ENCODE results near the gene CLTB.
"Not testable (repeated sequence)": the region's sequence is repeated elsewhere in the genome, so short reads cannot be mapped to it uniquely, and the experiment has no call there.

Gene CLTB

GRCh38 chr5:176415240-176415951 lies 943 bp downstream of the CLTB start:
- Histone ChIP-seq H3K27ac (ENCODE audit: low read depth, low read length) (peak overlapping the region; percentile 82), H3K36me3 (ENCODE audit: control insufficient read depth in 1 of 2, insufficient read depth in 2 of 2, low read length in 2 of 2) (peaks cover 4 to 8% of the 10 kb centered on the region in 2 donors), H3K4me3 (ENCODE audit: low read depth in 1 of 2, low read length in 2 of 2) (peak overlapping the region; percentile 90 to 92), H3K9me3 (ENCODE audit: control insufficient read depth in 1 of 2, low read length in 2 of 2) (no peaks in the 10 kb centered on the region), H3K4me1 (ENCODE audit: control insufficient read depth in 1 of 2, insufficient read depth in 2 of 2, low read length in 2 of 2) (peaks cover 37% of the 10 kb centered on the region in 2 donors), H3K9ac (ENCODE audit: low read depth in 1 of 2, low read length in 2 of 2) (peak overlapping the region; percentile 83 to 91), H3K27me3 (ENCODE audit: control insufficient read depth in 1 of 2, insufficient read depth in 2 of 2, low read length in 2 of 2) (no peaks in the 10 kb centered on the region)

DNA sequence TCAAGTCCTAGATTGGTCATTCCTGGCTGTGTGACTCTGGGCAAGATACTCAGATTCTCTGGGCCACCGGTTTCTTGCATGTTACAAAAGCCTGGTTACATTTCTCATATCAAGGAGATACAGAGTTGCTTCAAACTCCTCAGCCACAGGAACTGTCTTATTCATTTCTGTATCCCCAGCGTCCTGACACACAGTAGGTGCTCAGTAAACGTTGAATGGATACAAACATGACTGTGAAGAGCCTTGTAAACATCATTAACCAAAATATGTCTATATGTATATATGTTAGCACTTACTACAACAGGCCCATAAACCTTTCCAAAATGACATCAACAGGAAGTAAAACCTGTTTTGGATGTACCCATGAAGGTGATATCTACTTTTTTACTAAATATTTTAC lies 1.6 kb downstream of the CLTB start:
- peaks cover 37% of the 10 kb centered on the region in 2 donors for H3K4me1 ChIP-seq (ENCODE audit: control insufficient read depth in 1 of 2, insufficient read depth in 2 of 2, low read length in 2 of 2)
- H3K36me3 ChIP-seq (ENCODE audit: control insufficient read depth in 1 of 2, insufficient read depth in 2 of 2, low read length in 2 of 2), result peaks cover 11 to 14% of the 10 kb centered on the region in 2 donors
- no peak overlapping the region for H3K27ac ChIP-seq (ENCODE audit: low read depth, low read length)
- no peaks in the 10 kb centered on the region for H3K27me3 ChIP-seq (ENCODE audit: control insufficient read depth in 1 of 2, insufficient read depth in 2 of 2, low read length in 2 of 2)
- H3K9ac ChIP-seq (ENCODE audit: low read depth in 1 of 2, low read length in 2 of 2), result peak overlapping the region; percentile 83 to 91
- peak overlapping the region; percentile 90 to 92 for H3K4me3 ChIP-seq (ENCODE audit: low read depth in 1 of 2, low read length in 2 of 2)
- no peaks in the 10 kb centered on the region for H3K9me3 ChIP-seq (ENCODE audit: control insufficient read depth in 1 of 2, low read length in 2 of 2)

- Histone ChIP-seq H3K9me3 (ENCODE audit: control insufficient read depth in 1 of 2, low read length in 2 of 2) (no peaks in the 10 kb centered on the region), H3K27ac (ENCODE audit: low read depth, low read length) (no peak overlapping the region), H3K36me3 (ENCODE audit: control insufficient read depth in 1 of 2, insufficient read depth in 2 of 2, low read length in 2 of 2) (peaks cover 11 to 19% of the 10 kb centered on the region in 2 donors), H3K4me1 (ENCODE audit: control insufficient read depth in 1 of 2, insufficient read depth in 2 of 2, low read length in 2 of 2) (peaks cover 37% of the 10 kb centered on the region in 2 donors), H3K27me3 (ENCODE audit: control insufficient read depth in 1 of 2, insufficient read depth in 2 of 2, low read length in 2 of 2) (no peaks in the 10 kb centered on the region), H3K4me3 (ENCODE audit: low read depth in 1 of 2, low read length in 2 of 2) (no peak overlapping the region), H3K9ac (ENCODE audit: low read depth in 1 of 2, low read length in 2 of 2) (peak overlapping the region; percentile 27 to 38)
These were observed 2.6 kb downstream of the CLTB start for GRCh38 chr5:176413709-176414191.

GRCh38 chr5:176413255-176413565 lies 3.1 kb downstream of the CLTB start:
- Histone ChIP-seq H3K27me3 (ENCODE audit: control insufficient read depth in 1 of 2, insufficient read depth in 2 of 2, low read length in 2 of 2) (no peaks in the 10 kb centered on the region), H3K4me3 (ENCODE audit: low read depth in 1 of 2, low read length in 2 of 2) (no peak overlapping the region), H3K27ac (ENCODE audit: low read depth, low read length) (no peak overlapping the region), H3K4me1 (ENCODE audit: control insufficient read depth in 1 of 2, insufficient read depth in 2 of 2, low read length in 2 of 2) (peaks cover 37% of the 10 kb centered on the region in 2 donors), H3K36me3 (ENCODE audit: control insufficient read depth in 1 of 2, insufficient read depth in 2 of 2, low read length in 2 of 2) (peaks cover 11 to 19% of the 10 kb centered on the region in 2 donors), H3K9me3 (ENCODE audit: control insufficient read depth in 1 of 2, low read length in 2 of 2) (no peaks in the 10 kb centered on the region), H3K9ac (ENCODE audit: low read depth in 1 of 2, low read length in 2 of 2) (peak overlapping the region in 1 of 2 donors; percentile 27)

DNA sequence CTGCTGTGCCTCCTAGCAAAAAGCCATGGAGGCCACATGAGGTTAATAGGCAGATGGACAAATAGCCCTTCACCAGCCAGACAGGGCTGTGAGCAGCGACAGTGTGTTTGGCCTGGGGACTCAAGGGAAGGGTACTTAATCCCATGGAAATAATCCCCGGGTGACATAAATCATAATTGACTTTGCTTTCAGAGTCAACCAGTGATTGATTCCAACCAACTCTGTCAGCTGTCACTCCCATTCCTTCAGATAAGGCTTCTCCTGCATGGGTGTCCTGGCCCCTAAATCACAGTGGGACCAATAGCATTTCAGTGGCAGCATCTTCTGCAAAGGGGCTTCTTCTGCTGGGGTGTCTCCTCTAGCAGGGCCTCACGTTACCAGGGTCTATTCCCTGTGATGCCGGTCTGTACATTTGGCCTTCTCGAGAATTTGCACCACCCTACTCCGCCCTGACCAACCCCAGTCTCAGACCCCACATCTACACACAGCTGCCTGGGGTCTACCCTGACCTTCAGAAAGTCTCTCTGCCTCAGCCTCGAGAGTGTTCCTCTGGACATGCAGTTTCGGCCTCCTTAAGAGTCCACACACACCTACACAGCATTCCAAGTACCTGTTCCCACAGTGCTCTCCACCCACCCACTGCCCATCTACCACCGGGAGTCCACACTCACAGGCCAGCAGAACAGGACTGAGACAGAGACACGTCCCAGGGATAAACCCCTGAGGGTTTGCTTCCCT lies 3.7 kb downstream of the CLTB start:
- H3K36me3 ChIP-seq (ENCODE audit: control insufficient read depth in 1 of 2, insufficient read depth in 2 of 2, low read length in 2 of 2), result peaks cover 14 to 24% of the 10 kb centered on the region in 2 donors

DNA sequence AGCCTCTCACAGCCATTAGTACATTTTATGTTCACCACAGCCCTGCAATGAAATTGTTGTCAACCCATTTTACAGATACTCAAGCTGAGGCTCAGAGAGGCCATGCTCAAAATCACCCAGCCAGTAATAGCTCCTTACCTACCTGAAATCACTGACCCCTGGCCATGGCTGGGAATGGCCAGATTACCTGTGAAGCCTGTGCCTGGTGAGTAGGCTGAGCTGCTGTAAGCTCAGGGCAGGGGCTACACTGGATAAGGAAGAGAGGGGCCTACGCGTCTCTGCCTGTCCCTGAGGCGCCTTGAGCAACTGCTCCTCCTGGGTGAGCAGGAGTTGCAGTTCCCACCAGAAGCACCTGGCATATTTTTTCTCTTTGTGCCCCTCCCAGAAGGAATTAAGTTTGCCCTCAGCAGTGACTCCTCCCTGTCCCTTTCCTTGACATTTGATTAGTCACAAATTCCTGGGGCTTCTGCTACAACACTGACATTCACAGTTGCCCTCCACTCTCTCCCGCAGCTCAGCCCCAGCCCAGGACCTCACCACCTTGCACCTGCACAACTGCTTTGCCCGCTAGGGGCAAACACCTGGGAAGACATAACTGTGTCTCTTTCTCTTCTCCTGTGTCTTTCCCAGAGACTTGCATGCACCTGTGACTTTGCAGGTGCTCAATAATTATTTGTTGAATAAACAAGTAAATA lies 5.7 kb downstream of the CLTB start:
- no peaks in the 10 kb centered on the region for H3K9me3 ChIP-seq (ENCODE audit: control insufficient read depth in 1 of 2, low read length in 2 of 2)
- no peak overlapping the region for H3K4me3 ChIP-seq (ENCODE audit: low read depth in 1 of 2, low read length in 2 of 2)
- H3K27ac ChIP-seq (ENCODE audit: low read depth, low read length), result no peak overlapping the region
- no peaks in the 10 kb centered on the region for H3K27me3 ChIP-seq (ENCODE audit: control insufficient read depth in 1 of 2, insufficient read depth in 2 of 2, low read length in 2 of 2)
- peaks cover 45 to 48% of the 10 kb centered on the region in 2 donors for H3K4me1 ChIP-seq (ENCODE audit: control insufficient read depth in 1 of 2, insufficient read depth in 2 of 2, low read length in 2 of 2)
- no peak overlapping the region for H3K9ac ChIP-seq (ENCODE audit: low read depth in 1 of 2, low read length in 2 of 2)
- H3K36me3 ChIP-seq (ENCODE audit: control insufficient read depth in 1 of 2, insufficient read depth in 2 of 2, low read length in 2 of 2), result peaks cover 27 to 43% of the 10 kb centered on the region in 2 donors

More for the DNA sequence above, 3.7 kb downstream of the CLTB start:
- H3K27ac ChIP-seq (ENCODE audit: low read depth, low read length), result no peak overlapping the region
- H3K4me1 ChIP-seq (ENCODE audit: control insufficient read depth in 1 of 2, insufficient read depth in 2 of 2, low read length in 2 of 2), result peaks cover 37 to 39% of the 10 kb centered on the region in 2 donors
- H3K4me3 ChIP-seq (ENCODE audit: low read depth in 1 of 2, low read length in 2 of 2), result no peak overlapping the region
- H3K9me3 ChIP-seq (ENCODE audit: control insufficient read depth in 1 of 2, low read length in 2 of 2), result no peaks in the 10 kb centered on the region
- H3K9ac ChIP-seq (ENCODE audit: low read depth in 1 of 2, low read length in 2 of 2), result peak overlapping the region in 1 of 2 donors; percentile 27
- no peaks in the 10 kb centered on the region for H3K27me3 ChIP-seq (ENCODE audit: control insufficient read depth in 1 of 2, insufficient read depth in 2 of 2, low read length in 2 of 2)

GRCh38 chr5:176409765-176410164 lies 6.6 kb downstream of the CLTB start:
- H3K27me3 ChIP-seq (ENCODE audit: control insufficient read depth in 1 of 2, insufficient read depth in 2 of 2, low read length in 2 of 2), result no peaks in the 10 kb centered on the region
- no peak overlapping the region for H3K9ac ChIP-seq (ENCODE audit: low read depth in 1 of 2, low read length in 2 of 2)
- no peak overlapping the region for H3K27ac ChIP-seq (ENCODE audit: low read depth, low read length)
- no peak overlapping the region for H3K4me3 ChIP-seq (ENCODE audit: low read depth in 1 of 2, low read length in 2 of 2)
- peaks cover 27 to 45% of the 10 kb centered on the region in 2 donors for H3K36me3 ChIP-seq (ENCODE audit: control insufficient read depth in 1 of 2, insufficient read depth in 2 of 2, low read length in 2 of 2)
- no peaks in the 10 kb centered on the region for H3K9me3 ChIP-seq (ENCODE audit: control insufficient read depth in 1 of 2, low read length in 2 of 2)
- H3K4me1 ChIP-seq (ENCODE audit: control insufficient read depth in 1 of 2, insufficient read depth in 2 of 2, low read length in 2 of 2), result peaks cover 44 to 47% of the 10 kb centered on the region in 2 donors

DNA sequence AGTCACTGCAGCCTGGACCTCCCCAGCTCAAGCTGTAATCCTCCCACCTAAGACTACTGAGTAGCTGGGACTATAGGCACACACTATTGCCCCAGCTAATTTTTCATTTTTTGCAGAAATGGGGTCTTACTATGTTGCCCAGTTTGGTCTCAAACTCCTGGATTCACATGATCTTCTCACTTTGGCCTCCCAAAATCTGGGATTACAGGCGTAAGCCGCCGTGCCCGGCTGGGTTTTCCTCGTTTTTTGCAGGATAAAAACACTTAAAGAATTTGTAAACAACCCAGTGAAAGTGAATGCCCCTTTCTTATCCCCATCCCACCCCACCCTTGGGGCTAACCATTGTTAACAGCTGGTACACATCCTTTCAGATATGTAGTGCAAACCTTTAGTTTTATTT lies 7.7 kb downstream of the CLTB start:
- H3K27me3 ChIP-seq (ENCODE audit: control insufficient read depth in 1 of 2, insufficient read depth in 2 of 2, low read length in 2 of 2), result no peaks in the 10 kb centered on the region
- H3K4me3 ChIP-seq (ENCODE audit: low read depth in 1 of 2, low read length in 2 of 2), result no peak overlapping the region
- H3K27ac ChIP-seq (ENCODE audit: low read depth, low read length), result no peak overlapping the region
- H3K4me1 ChIP-seq (ENCODE audit: control insufficient read depth in 1 of 2, insufficient read depth in 2 of 2, low read length in 2 of 2), result peaks cover 41 to 45% of the 10 kb centered on the region in 2 donors
- H3K9me3 ChIP-seq (ENCODE audit: control insufficient read depth in 1 of 2, low read length in 2 of 2), result no peaks in the 10 kb centered on the region
- H3K36me3 ChIP-seq (ENCODE audit: control insufficient read depth in 1 of 2, insufficient read depth in 2 of 2, low read length in 2 of 2), result peaks cover 27 to 45% of the 10 kb centered on the region in 2 donors
- no peak overlapping the region for H3K9ac ChIP-seq (ENCODE audit: low read depth in 1 of 2, low read length in 2 of 2)

GRCh38 chr5:176408252-176408573 lies 8.1 kb downstream of the CLTB start:
- H3K9me3 ChIP-seq (ENCODE audit: control insufficient read depth in 1 of 2, low read length in 2 of 2); H3K27me3 ChIP-seq (ENCODE audit: control insufficient read depth in 1 of 2, insufficient read depth in 2 of 2, low read length in 2 of 2); H3K4me3 ChIP-seq (ENCODE audit: low read depth in 1 of 2, low read length in 2 of 2); H3K27ac ChIP-seq (ENCODE audit: low read depth, low read length); H3K9ac ChIP-seq (ENCODE audit: low read depth in 1 of 2, low read length in 2 of 2): not testable (repeated sequence)
- H3K4me1 ChIP-seq (ENCODE audit: control insufficient read depth in 1 of 2, insufficient read depth in 2 of 2, low read length in 2 of 2), result peaks cover 38 to 47% of the 10 kb centered on the region in 2 donors
- H3K36me3 ChIP-seq (ENCODE audit: control insufficient read depth in 1 of 2, insufficient read depth in 2 of 2, low read length in 2 of 2), result peaks cover 27 to 45% of the 10 kb centered on the region in 2 donors

All from duodenal mucosa (tissue), 2 donors.